HG03060 (cell line): ENCODE results near the gene NOSTRIN.

Experiments used
- ATAC-seq: cut with Tn5 transposase; IDR thresholded peaks from one replicate; pipeline ENCODE4 v1.9.1; 2021; ENCODE audit warnings: low read depth, moderate number of reproducible peaks; ENCODE audit not compliant: unreplicated experiment

NOSTRIN gene

GRCh38 chr2:168913495-168913894 lies 111.1 kb downstream of the NOSTRIN start:
- ATAC-seq: no peak
